ENCODE results near the gene LYPLA2.

LYPLA2 gene

GRCh38 chr1:23810818-23811540 lies 20.0 kb downstream of the LYPLA2 start:
- H3K9me2 ChIP-seq (replicated peaks; ENCODE audit: insufficient read depth, low read length), result no peaks in the 10 kb centered on the region
- H3K27ac ChIP-seq (ENCODE audit: low read depth, low read length), result no peak overlapping the region
- no peaks in the 10 kb centered on the region for H3K9me3 ChIP-seq (ENCODE audit: insufficient read depth, low read length)
- no peaks in the 10 kb centered on the region for H3K79me2 ChIP-seq (ENCODE audit: insufficient read depth, low read length)
- H2AFZ ChIP-seq (ENCODE audit: low read depth, low read length, severe bottlenecking), result no peak overlapping the region
- H3K36me3 ChIP-seq (ENCODE audit: low read length), result no peaks in the 10 kb centered on the region
- H3K4me3 ChIP-seq (ENCODE audit: insufficient read depth, low read length, poor library complexity, severe bottlenecking), result no peak overlapping the region
- TF ChIP-seq CTCF (IDR thresholded peaks at IDR 0.05; ENCODE audit: insufficient read depth, low read length, poor library complexity, severe bottlenecking), result peak; percentile 96
- TF ChIP-seq EZH2phosphoT487 (conservative IDR thresholded peaks at IDR 0.05; ENCODE audit: low read length), result no peak
- no peaks in the 10 kb centered on the region for H3F3A ChIP-seq (ENCODE audit: insufficient read depth)
- H3K9ac ChIP-seq (ENCODE audit: low read length), result peak overlapping the region; percentile 12; the same call in 1 of the 2 replicates
- H3K27me3 ChIP-seq (ENCODE audit: low read length), result no peaks in the 10 kb centered on the region
- H4K20me1 ChIP-seq (ENCODE audit: low read depth, low read length), result no peaks in the 10 kb centered on the region
- no peak overlapping the region for H3K4me2 ChIP-seq (ENCODE audit: low read depth, low read length, poor library complexity, severe bottlenecking)

GRCh38 chr1:23814016-23814415 lies 23.1 kb downstream of the LYPLA2 start:
- H3K27me3 ChIP-seq (ENCODE audit: low read length), result no peaks in the 10 kb centered on the region
- H3K4me3 ChIP-seq (ENCODE audit: insufficient read depth, low read length, poor library complexity, severe bottlenecking), result no peak overlapping the region
- no peak overlapping the region for H3K9ac ChIP-seq (ENCODE audit: low read length)
- H3K4me2 ChIP-seq (ENCODE audit: low read depth, low read length, poor library complexity, severe bottlenecking), result no peak overlapping the region
- no peaks in the 10 kb centered on the region for H3F3A ChIP-seq (ENCODE audit: insufficient read depth)
- no peak overlapping the region for H3K27ac ChIP-seq (ENCODE audit: low read depth, low read length)
- no peaks in the 10 kb centered on the region for H3K79me2 ChIP-seq (ENCODE audit: insufficient read depth, low read length)
- H3K9me2 ChIP-seq (replicated peaks; ENCODE audit: insufficient read depth, low read length), result no peaks in the 10 kb centered on the region
- H3K36me3 ChIP-seq (ENCODE audit: low read length), result no peaks in the 10 kb centered on the region
- H2AFZ ChIP-seq (ENCODE audit: low read depth, low read length, severe bottlenecking), result no peak overlapping the region
- no peaks in the 10 kb centered on the region for H3K9me3 ChIP-seq (ENCODE audit: insufficient read depth, low read length)
- TF ChIP-seq CTCF (IDR thresholded peaks at IDR 0.05; ENCODE audit: insufficient read depth, low read length, poor library complexity, severe bottlenecking) (no peak), EZH2phosphoT487 (conservative IDR thresholded peaks at IDR 0.05; ENCODE audit: low read length) (no peak)
- no peaks in the 10 kb centered on the region for H4K20me1 ChIP-seq (ENCODE audit: low read depth, low read length)

- Histone ChIP-seq H3K36me3 (ENCODE audit: low read length) (no peaks in the 10 kb centered on the region), H3K4me3 (ENCODE audit: insufficient read depth, low read length, poor library complexity, severe bottlenecking) (no peak overlapping the region), H3K9ac (ENCODE audit: low read length) (no peak overlapping the region), H3K9me2 (replicated peaks; ENCODE audit: insufficient read depth, low read length) (no peaks in the 10 kb centered on the region), H3K9me3 (ENCODE audit: insufficient read depth, low read length) (no peaks in the 10 kb centered on the region), H3K27me3 (ENCODE audit: low read length) (no peaks in the 10 kb centered on the region), H3K4me2 (ENCODE audit: low read depth, low read length, poor library complexity, severe bottlenecking) (no peak overlapping the region), H4K20me1 (ENCODE audit: low read depth, low read length) (no peaks in the 10 kb centered on the region), H2AFZ (ENCODE audit: low read depth, low read length, severe bottlenecking) (no peak overlapping the region), H3K79me2 (ENCODE audit: insufficient read depth, low read length) (no peaks in the 10 kb centered on the region), H3K27ac (ENCODE audit: low read depth, low read length) (no peak overlapping the region), H3F3A (ENCODE audit: insufficient read depth) (no peaks in the 10 kb centered on the region)
- TF ChIP-seq CTCF (IDR thresholded peaks at IDR 0.05; ENCODE audit: insufficient read depth, low read length, poor library complexity, severe bottlenecking) (no peak), EZH2phosphoT487 (conservative IDR thresholded peaks at IDR 0.05; ENCODE audit: low read length) (no peak)
Measured at GRCh38 chr1:23816361-23816760, 25.4 kb downstream of the LYPLA2 start.
